Activated CD4-positive, alpha-beta T cell treated with anti-CD3 and anti-CD28 coated beads, Interleukin-2, Interleukin-6, amounts not matched to agents 100 ng/mL and 50 ng/mL, durations not matched to agents 16 hours and 8 hours (primary cell): ENCODE results near the gene USP3.

Experiments
- DNase-seq: peaks from one replicate; pipeline ENCODE4 v3.0.0-alpha.2; 2020

The USP3 gene

DNA sequence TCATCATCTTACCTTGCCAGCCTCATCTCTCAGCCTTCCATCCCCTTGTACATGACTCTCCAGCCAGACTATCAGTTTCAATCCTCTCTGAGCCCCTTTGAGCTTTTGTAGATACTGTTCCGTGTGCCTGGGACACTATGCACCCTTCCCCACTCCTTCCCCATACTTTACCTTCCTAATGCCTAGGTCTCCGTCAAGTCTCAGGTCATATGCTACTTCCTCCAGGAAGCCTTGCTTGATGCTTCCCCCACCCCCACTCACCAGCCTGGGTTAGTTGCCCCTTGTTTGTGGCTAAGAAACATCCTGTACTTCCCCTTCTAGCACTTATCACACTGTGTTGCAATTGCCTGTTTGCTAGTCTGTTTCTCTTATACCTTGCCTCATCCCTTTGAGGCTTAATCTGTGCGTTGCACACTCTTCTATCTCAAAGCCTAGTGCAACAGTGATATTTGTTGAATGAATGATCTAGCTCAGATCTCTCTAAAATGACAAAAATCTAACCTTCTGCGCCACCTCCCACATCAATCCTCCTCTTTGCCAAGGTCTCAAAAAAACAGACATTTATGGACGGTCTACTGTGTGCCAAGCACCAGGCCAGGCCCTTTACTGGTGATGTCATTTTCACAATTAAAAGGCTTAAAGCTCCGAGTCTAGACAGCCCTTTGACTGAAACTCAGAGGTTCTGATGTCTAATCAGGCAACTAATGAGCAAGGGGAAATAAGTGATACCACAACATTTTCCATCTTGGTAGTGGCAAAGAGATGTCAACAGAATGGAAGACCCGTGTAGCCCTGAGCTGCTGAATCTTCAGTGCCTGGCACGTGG is 6.5 kb upstream of the USP3 start:
- peak; percentile 83 for DNase-seq

DNA sequence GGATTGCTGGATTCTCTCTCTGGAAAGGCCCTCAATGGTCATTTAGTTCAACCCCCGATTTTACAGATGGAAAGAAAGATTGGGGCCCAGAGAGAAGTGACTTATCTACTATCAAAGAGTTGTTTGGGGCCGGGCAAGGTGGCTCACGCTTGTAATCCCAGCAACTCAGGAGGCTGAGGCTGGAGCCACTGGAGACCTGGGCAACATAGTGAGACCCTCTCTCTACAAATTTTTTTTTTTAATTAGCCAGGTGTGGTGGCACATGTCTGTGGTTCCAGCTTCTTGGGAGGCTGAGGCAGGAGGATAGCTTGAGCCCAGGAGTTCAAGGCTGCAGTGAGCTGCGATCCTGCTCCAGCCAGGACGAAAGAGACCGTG is 5.2 kb upstream of the USP3 start:
- DNase-seq: no peak

DNA sequence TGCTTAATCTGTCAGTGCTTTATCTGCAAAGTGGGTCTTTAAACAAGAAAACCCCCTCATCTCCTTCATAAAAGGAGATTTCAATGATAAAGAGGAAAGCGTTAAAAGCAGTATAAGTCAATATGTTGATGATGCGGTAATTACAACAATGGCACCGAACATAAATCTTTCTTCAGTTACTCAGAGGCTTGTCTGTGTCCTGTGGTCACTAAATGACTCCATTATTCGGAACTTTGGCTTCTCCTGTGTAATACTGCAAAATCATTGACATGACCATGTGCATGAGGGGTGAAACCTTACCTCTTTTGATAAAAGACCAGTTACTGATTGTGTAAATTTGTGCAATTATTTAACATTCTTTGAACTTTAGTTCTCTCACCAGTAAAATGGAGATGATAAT is 4.8 kb upstream of the USP3 start:
- DNase-seq: no peak

DNA sequence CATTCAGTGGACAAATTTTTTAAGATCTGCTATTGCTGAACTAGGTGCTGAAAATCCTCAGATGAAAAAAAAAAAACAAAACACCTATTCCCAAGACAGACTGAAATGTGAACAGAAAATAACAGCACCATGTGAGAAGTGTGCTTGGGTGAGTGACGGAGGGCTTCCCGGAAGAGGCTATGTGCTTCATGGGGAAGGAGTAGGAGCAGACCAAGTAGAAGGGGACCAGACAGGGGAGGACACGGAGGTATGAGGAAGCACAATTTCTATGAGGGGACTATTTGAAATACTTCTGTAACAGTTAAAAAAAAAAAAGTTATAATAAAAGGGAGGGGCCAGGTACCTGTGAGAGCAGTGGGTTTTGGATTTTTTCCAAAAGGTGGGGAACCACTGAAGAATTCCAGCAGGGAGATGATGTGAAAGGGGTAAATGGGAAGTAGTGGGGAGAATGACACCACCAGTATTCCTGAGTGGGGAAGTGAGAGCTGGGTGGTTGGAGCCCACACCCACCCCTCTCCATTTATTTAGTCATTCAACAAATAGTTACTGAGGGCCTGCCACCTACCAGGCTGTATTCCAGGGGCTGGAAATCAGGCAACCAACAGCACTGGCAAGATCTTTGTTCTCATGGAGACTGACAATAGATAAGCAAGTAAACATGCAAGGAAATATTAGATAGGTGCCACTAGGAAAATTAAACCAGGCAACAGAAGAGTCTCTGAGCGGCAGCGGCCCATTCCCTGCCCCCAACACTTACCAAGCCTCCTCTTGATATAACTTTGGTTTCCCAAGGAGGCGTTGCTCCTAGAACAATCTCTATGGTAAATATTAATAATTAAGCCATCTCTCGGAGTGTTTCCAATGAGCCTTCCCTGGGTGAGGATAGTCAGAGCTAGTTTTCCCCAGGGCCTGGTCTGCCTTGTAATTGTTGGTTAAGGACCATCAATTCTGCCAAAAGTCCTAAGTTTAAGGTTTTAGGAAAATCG is 3.8 kb upstream of the USP3 start:
- DNase-seq: no peak

DNA sequence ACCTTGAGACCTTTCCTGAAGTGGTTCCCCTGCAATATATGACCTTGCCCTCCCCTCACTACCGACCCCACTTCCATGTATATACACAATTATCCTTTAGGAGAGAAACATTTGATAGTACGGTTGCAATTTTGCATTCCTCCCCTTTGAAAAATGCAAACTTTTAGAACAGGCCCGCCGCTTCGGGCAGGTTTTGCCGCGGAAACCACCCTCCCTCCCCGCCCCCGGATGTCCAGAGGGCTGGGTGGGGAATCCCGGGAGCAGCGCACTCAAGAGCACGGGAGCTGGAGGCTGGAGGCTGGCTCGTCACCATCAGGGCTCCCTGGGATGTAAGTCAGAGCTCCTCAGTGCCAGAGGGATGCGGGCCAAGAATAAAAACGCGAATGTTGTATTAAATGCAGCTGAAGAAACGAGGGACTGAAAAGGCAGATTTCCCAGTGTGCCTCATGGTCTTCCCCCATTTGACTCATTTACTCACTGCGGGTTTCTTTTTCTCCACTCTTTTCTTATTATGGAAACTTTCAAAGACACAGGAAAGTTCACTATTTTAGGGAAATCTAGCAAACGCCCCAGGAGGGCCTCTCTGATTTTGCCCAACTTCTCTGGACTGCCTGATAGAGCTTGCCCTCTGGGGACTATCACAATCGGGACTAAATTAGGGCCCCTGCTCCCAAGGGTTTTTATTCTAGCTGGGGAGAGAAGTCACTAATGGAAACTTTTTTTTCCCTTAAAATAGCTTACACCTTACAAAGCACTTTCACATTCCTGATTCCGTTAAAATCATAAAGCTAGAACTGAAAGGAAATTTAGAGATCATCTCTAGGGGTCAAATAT is 2.9 kb upstream of the USP3 start:
- DNase-seq: peak; percentile 55

DNA sequence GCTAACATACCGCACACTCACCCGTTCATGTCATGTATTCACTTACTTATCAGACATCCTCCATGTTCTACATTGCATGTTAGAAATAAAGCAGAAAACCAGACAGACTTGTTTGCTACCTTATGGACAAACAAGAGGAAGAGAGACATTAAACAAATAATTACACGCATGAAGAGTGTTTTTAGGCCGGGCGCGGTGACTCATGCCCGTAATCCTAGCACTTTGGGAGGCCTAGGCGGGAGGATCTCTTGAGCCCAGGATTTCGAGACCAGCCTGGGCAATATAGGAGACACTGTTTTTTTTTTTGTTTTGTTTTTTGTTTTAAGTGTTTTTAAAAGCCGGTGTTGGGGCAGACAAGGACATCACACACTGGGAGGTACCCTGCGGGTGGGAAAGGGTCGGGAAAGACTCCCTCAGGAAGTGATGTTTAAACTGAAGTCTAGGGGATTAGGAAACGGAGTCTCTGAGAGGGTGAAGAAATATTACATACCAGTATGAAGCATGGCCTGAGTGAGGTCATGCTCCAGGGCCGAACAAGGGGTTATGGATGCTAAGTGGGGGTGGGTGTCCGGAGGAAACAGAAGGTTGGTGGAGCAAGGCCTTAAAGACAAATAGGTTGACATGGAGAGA is 2.1 kb upstream of the USP3 start:
- DNase-seq: no peak

DNA sequence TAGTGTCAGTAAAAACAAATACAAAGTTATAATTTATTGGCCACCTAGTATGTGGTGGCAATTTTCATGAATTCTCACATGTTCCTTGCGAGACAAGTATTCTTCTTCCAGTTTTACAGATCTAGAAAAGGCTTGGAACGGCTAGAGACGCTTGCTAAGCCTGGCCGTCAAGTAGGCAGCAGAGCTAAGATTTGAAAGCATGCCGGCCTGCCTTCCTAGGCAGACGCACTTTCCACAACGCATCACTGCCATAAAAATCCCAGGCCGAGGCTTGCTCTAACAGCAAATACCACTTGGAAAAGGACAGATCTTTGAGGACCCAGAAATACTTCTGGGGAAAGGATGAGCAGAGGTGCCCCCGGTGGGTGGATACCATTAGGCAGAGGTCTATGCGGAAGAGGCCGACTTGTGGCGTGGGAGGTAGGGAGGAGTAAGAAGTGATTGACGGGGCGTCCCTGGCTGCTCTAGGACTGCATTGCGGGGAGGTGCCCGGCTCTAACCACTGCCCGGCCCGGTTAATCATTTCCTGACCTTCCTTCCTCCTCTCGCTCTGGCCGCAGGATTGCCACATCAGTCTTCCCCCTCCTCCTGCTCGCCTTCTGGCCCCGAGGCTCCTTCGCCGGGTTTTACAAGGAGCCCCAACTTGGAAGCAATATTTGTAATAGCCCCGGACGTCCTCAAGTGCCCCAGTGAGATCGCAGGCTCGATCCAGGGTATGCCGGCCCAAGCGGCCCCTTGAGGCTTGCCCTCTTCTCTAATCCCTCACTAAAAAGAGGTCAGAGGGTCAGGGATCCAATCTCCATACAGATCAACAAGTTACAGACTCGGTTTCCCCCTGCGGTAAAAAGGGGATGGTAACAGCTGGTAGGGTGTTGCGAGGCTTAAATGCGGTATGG is 1.3 kb upstream of the USP3 start:
- peak; percentile 93 for DNase-seq

DNA sequence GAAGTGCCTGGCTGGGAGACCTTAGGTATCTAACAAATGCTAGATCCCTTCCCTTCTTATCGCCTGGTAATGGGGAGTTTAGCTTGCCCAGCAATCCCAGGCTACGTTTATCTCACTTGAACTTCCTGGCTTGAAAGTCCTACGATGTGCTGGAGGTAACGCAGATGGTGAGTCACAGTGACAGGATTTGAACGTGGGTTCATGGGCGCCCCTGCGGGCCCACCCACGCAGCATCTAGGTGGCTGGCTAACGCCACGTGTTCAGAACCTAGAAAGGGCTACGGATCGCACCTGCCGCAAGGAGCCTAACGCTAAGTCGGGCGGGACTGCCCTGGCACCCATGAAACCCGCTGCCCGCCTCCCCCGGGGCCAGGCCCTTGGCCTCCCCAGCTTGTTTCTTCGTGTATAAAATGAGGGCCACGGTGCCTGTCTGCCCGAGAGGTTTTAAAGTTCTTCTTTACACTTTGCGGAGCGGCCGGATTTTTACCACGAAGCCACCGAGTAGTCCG is 600 bp upstream of the USP3 start:
- DNase-seq: peak; percentile 86

DNA sequence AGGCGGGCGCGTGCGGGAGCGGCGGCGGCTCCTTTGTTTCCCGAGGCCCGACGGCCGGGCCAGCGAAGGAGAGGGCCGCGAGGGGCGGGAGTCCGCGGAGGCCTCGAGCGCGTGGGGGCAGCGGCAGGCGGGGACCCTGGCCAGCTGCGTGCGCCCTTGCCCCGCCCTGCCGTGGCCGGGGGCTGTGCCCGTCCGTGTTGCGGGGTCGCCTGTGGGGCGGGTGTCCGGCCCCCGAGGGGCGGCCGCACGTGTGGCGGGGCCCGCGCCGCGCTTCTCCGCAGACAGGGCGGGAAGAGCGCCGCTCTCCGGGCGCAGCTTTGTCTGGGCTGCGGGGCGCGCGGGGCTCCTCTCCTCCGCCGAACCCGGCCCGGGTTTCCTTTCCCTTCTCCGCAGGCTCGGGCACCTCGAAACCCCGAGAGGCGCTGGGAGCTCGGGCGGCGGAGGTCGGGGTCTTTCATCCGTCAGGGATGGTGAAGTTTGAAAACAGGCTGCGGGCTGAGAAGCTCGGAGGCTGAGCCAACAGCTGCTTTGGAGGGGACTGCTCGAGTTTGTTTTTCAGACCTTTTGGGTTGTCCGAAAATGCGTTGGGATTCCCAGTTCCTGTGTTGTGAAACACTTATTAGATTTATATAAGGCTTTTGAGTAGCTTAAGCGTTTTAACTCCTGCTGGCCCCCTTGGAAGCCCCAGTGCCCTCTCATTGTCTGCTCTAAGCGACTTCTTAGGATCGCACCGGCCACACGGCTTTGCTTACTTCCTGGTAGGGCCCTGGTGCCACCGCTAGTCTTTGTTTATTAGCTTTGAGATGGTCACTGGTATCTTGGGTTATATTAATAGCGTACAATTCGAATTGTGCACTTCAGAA is 817 bp downstream of the USP3 start:
- peak; percentile 61 for DNase-seq

DNA sequence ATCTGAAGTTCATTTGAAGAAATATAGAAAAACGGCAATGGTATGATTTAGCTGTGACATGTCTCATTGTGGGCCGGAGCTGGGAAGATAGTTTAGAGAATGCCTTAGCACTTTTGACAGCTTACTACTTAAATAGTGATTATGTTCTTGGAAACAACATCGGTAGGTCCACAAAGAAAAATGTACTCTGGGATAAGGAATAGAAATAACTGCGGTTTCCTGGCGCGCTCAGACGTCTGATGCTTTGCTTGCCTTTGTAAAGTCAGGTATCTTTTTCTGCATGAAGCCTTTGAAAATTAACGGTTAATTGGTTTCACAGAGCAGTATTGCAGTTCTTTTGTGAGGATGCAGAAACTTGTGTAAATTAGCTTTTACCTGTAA is 1.4 kb downstream of the USP3 start:
- DNase-seq: no peak

DNA sequence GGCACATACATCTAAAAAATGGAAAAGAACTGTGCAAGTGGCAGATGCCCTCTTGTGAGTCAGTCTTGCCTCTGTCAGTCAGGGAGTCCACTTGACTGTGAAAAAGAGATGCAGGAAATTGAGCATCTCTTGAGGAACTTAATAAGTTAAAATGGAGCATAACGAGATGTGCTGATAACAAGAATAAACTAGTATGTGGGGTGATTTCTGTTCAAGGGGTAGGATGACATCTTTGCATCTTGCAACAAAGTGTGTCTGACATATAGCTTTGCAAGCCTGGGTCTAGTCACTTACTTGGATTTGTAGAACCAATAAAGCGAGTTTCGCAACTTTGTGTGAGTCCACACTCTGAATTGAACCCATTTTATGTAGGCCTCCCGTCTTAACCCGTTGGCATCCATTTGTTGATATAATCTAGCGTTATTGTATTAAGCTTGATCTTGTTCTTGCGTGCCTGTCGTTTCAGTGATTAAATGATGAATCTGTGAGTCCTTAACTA is 2.2 kb downstream of the USP3 start:
- DNase-seq: peak; percentile 57

DNA sequence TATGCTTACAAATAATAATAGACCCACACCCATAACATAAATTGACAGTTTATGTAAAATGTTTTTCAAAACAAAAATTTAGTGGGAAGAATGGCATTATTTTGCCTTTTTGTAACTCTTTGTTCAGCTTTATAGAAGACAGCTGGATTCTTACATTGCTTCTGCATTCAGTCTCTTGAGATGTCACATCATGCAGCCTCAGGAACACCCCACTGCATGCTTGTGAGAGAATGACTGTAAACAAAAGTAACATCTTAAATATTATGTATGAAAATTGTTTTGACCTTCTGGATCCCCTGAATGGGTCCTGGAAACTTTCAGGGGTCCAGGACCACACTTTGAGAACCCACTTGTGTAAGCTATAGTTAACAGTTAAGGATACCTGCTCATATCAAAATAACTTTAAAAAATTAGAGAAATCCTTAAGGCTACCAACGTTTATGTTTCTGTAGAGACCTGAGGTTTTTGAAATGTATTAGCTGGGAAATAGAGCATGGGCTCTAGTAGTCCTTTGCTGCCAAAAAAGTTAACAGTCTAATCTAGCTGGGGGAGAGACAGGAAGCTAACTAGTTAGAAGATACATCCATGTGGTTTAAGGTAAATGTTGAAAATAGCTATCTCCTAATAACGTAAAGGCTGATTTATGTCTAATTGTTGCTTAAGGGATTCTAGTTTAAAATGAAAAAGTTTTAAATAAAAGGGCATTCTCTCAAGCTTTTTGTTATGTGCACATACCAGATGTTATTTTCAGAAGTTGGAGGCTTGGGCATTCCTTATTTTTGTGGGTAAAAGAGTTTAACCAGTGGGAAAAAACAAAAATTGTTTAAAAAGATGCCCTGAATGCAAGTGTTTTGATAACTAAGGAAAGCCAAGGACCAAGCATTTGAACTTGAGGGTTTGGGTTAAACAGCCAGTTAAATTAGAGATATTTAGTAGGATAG is 3.8 kb downstream of the USP3 start:
- DNase-seq: no peak

DNA sequence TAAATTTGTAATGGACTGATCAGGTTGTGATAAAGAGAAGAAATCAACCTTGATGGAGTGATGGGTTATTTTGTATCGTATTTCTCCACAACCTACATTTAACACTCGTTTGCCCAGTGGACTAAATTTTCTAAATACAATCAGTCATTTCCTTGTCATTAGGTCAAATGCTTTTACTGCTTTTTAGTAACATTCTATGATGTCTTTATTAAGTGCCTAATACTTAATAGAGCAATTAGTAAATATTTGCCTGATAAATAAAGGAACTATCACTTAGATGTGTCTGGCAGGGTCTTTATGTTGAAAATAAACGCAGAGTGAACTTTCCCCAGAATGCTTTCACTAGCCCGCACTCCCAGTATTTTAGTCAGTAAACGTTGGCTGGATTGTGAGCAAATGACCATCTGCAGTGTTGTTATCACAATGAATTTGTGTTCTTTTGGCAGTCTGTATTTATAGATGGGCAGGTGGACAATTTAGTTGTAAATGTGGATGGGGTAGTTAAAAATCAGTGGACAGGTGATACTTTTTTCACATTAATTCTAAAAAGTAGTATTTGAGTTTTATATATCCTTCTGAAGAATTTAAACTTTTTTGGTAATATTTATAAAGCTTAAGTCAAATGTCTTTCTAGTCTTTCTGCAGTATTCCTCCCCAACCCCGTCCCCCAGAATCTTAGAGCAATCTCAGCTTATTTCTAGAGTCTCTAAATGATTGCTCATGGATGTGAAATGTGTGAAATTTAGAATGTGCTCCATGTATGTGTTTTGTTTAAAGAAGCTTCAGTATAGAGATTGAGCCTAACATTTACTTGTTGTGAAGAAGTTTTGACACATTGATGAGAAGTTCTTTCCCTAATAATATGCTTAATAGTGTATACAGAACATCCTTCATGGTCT is 4.9 kb downstream of the USP3 start:
- no peak for DNase-seq

DNA sequence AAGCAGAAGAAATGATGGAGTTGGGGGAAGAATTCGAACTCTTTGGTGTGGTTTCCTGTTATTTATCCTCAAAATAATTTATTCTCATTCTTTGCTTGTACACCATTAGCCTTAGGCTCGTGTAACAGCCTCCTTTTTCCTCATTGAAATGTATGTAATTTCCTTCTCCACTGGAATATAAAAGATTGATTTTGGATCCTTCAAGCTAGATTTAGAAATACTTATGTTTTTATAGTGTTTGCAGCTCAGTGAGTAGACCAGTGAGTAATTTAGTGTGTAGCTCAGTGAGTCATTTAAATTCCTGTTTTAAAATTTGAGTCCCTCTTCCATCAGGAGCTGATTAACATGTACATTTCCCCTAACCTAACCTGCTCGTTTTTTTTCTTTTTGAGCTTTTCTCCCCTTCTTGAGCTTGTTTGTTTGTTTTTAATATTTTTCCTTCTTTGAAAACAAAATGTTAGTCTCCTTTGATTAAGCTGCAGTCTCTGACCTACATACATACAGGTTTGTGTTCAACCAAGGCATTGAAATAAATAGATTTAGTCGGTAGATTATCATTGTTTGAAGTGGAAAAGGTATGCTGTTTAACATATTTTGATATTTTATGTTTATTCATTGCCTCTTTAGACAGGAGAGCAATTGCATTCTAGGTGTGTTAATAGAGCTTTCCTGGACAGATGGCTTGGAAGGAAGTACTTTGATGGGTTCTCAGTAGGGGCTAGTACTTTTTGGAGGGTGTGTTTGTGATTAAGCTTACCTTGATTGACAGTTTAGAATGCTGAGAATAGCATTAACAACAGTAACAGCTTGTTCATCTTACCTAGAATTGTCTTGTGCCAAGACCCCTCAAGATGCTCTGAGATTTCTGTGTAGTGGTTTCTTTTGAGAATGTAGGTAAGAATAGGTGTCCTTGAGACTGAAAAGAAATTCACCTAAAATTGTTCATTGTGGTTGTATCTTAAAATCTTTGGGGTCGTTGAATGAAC is 5.9 kb downstream of the USP3 start:
- DNase-seq: no peak

DNA sequence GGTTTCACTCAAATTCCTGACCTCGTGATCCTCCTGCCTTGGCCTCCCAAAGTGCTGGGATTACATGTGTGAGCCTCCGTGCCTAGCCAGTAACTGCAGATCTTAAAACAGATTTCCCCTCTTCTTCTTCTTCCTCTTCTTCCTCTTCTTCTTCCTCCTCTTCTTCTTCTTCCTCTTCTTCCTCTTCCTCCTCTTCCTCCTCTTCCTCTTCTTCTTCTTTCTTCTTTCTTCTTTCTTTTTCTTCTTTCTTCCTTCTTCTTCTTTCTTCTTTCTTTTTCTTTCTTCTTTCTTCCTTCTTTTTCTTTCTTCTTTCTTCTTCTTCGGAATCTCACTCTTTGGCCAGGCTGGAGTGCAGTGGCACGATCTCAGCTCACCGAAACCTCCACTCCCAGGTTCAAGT is 7.8 kb downstream of the USP3 start:
- no peak for DNase-seq

DNA sequence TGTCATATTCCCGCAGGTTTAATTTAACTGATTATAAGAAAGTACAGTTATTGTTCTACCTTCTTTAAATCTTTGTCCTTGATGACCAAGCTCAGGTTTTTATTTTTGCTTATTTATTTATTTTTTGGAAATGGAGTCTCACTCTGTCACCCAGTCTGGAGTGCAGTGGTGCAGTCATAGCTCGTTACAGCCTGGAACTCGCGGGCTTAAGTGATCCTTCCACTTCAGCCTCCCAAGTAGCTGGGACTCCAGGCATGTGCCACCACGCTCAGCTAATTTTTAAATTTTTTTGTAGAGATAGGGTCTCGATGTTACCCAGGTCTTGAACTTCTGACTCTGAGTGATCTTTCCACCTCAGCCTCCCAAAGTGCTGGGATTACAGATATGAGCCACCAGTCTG is 8.9 kb downstream of the USP3 start:
- no peak for DNase-seq

DNA sequence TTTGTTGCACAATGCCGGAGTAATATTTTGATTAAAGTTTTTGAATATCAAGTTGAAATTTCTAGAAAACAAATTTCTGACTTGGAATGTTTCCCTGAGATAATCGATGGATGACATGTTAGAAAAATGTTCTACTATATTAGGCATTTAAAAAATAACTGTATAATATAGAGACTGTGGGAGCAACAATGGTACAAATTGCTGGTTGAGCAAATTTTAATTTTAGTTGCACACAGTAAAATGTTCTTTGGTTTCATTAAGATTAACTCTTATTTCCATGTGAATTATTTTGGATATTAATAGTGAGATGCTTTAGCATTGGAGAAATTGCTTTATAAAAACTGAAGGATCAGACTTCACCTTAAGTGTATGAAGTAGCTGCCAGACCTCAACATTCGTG is 9.3 kb downstream of the USP3 start:
- no peak for DNase-seq
